WTC11 (cell line): ENCODE results near the gene C17orf78. TPM values are rescaled to one million over a fixed set of nuclear protein-coding genes. Genes with fewer than 3 reads are reported as not detected.

Experiments used
- ATAC-seq: fragments of 200-7000 bp; cut with Tn5 transposase; 2 replicates; pipeline ENCODE4 v1.10.0; 2021; ENCODE audit warnings: mild to moderate bottlenecking, moderate library complexity
- CTCF ChIA-PET: fragments of 300-600 bp; sonication (Branson Sonifier 250); formaldehyde crosslinking; loops from one replicate; lab custom pipeline; 2021; ENCODE audit warnings: antibody characterized with exemption; lab: Charles Lee
- POLR2A ChIA-PET: fragments of 350-600 bp; sonication (Branson Sonifier 250); formaldehyde crosslinking; loops from one replicate; lab custom pipeline; 2021; ENCODE audit warnings: antibody characterized with exemption; lab: Charles Lee
- DNase-seq: peaks from one replicate; pipeline ENCODE4 v3.0.0; 2021; ENCODE audit warnings: low spot score
- H3K27ac Mint-ChIP-seq: 2 replicates; pipeline ENCODE4 v1.8.0; 2021; ENCODE audit warnings: mixed read lengths
- H3K27me3 Mint-ChIP-seq: 2 replicates; pipeline ENCODE4 v1.8.0; 2021; ENCODE audit warnings: low read depth, mild to moderate bottlenecking, moderate library complexity, mixed read lengths
- H3K36me3 Mint-ChIP-seq: 2 replicates; pipeline ENCODE4 v1.8.0; 2021; ENCODE audit warnings: mixed read lengths
- H3K4me1 Mint-ChIP-seq: 2 replicates; pipeline ENCODE4 v1.8.0; 2022; ENCODE audit warnings: mixed read lengths
- H3K4me3 Mint-ChIP-seq: 2 replicates; pipeline ENCODE4 v1.8.0; 2021; ENCODE audit warnings: mild to moderate bottlenecking, moderate library complexity, mixed read lengths
- H3K9me3 Mint-ChIP-seq: 2 replicates; pipeline ENCODE4 v1.8.0; 2021; ENCODE audit warnings: mixed read lengths
- CREM ChIP-seq: sonication (generic); formaldehyde crosslinking; IDR thresholded peaks from 2 replicates; pipeline ENCODE4 v1.8.1; 2022; ENCODE audit warnings: mild to moderate bottlenecking, missing genetic modification reagents, moderate library complexity
- ERG ChIP-seq: fragments of 250-450 bp; sonication (Bioruptor Pico); IDR thresholded peaks from 2 replicates; pipeline ENCODE4 v1.8.0; 2021; ENCODE audit warnings: mild to moderate bottlenecking
- ESRRA ChIP-seq: sonication (generic); formaldehyde crosslinking; IDR thresholded peaks from 2 replicates; pipeline ENCODE4 v1.8.1; 2022; ENCODE audit warnings: mild to moderate bottlenecking, missing genetic modification reagents, borderline replicate concordance
- ETV6 ChIP-seq: sonication (generic); formaldehyde crosslinking; IDR thresholded peaks from 2 replicates; pipeline ENCODE4 v1.8.1; 2022; ENCODE audit warnings: mild to moderate bottlenecking, missing genetic modification reagents
- FOXP1 ChIP-seq: sonication (generic); formaldehyde crosslinking; IDR thresholded peaks from 2 replicates; pipeline ENCODE4 v1.8.0; 2022; ENCODE audit warnings: missing genetic modification reagents, mild to moderate bottlenecking, moderate library complexity, borderline replicate concordance
- GRHL2 ChIP-seq: fragments of 250-450 bp; sonication (Bioruptor Pico); IDR thresholded peaks from 2 replicates; pipeline ENCODE4 v1.8.0; 2022; ENCODE audit warnings: mild to moderate bottlenecking, moderate library complexity; ENCODE audit not compliant: insufficient replicate concordance, severe bottlenecking
- HMGXB4 ChIP-seq: sonication (generic); formaldehyde crosslinking; IDR thresholded peaks from 2 replicates; pipeline ENCODE4 v1.8.1; 2023; ENCODE audit warnings: mild to moderate bottlenecking, moderate library complexity, missing genetic modification reagents
- JAZF1 ChIP-seq: fragments of 250-450 bp; sonication (Bioruptor Pico); IDR thresholded peaks from 2 replicates; pipeline ENCODE4 v1.9.0; 2021; ENCODE audit warnings: moderate library complexity, mild to moderate bottlenecking, inconsistent platforms
- MYBL2 ChIP-seq: sonication (generic); formaldehyde crosslinking; IDR thresholded peaks from 2 replicates; pipeline ENCODE4 v1.8.1; 2023; ENCODE audit warnings: mild to moderate bottlenecking, moderate library complexity, missing genetic modification reagents
- NFE2L1 ChIP-seq: sonication (generic); formaldehyde crosslinking; IDR thresholded peaks from 2 replicates; pipeline ENCODE4 v1.8.1; 2023; ENCODE audit warnings: missing genetic modification reagents
- NR1H2 ChIP-seq: sonication (generic); formaldehyde crosslinking; IDR thresholded peaks from 2 replicates; pipeline ENCODE4 v1.9.0; 2021; ENCODE audit warnings: mild to moderate bottlenecking, moderate library complexity, missing genetic modification reagents
- PREB ChIP-seq: sonication (generic); formaldehyde crosslinking; IDR thresholded peaks from 2 replicates; pipeline ENCODE4 v1.8.1; 2022; ENCODE audit warnings: mild to moderate bottlenecking, missing genetic modification reagents, moderate library complexity, borderline replicate concordance
- PRRX2 ChIP-seq: fragments of 250-450 bp; sonication (Bioruptor Pico); IDR thresholded peaks from 2 replicates; pipeline ENCODE4 v1.8.0; 2021; ENCODE audit warnings: mild to moderate bottlenecking
- RELA ChIP-seq: sonication (generic); formaldehyde crosslinking; IDR thresholded peaks from 2 replicates; pipeline ENCODE4 v1.8.1; 2022; ENCODE audit warnings: missing genetic modification reagents, mild to moderate bottlenecking, borderline replicate concordance
- SMAD4 ChIP-seq: sonication (generic); formaldehyde crosslinking; IDR thresholded peaks from 2 replicates; pipeline ENCODE4 v1.8.0; 2022; ENCODE audit warnings: mild to moderate bottlenecking, missing genetic modification reagents
- SP1 ChIP-seq: sonication (generic); formaldehyde crosslinking; conservative IDR thresholded peaks from 2 replicates; pipeline ENCODE4 v1.8.1; 2022; ENCODE audit warnings: missing genetic modification reagents
- TCF7 ChIP-seq: sonication (generic); formaldehyde crosslinking; IDR thresholded peaks from 2 replicates; pipeline ENCODE4 v1.8.0; 2022; ENCODE audit warnings: mild to moderate bottlenecking, low read depth, missing genetic modification reagents, moderate library complexity
- TEAD1 ChIP-seq: sonication (generic); formaldehyde crosslinking; IDR thresholded peaks from 2 replicates; pipeline ENCODE4 v1.8.0; 2022; ENCODE audit warnings: mild to moderate bottlenecking, missing genetic modification reagents
- TP53 ChIP-seq: sonication (generic); formaldehyde crosslinking; IDR thresholded peaks from 2 replicates; pipeline ENCODE4 v1.8.1; 2023; ENCODE audit warnings: mild to moderate bottlenecking, missing genetic modification reagents
- ZBTB21 ChIP-seq: sonication (generic); formaldehyde crosslinking; IDR thresholded peaks from 2 replicates; pipeline ENCODE4 v1.8.1; 2023; ENCODE audit warnings: mild to moderate bottlenecking, missing genetic modification reagents, borderline replicate concordance
- ZNF121 ChIP-seq: sonication (generic); formaldehyde crosslinking; IDR thresholded peaks from 2 replicates; pipeline ENCODE4 v1.8.0; 2023; ENCODE audit warnings: missing genetic modification reagents
- ZNF219 ChIP-seq: sonication (generic); formaldehyde crosslinking; IDR thresholded peaks from 2 replicates; pipeline ENCODE4 v1.8.0; 2023; ENCODE audit warnings: missing genetic modification reagents, mild to moderate bottlenecking, borderline replicate concordance
- ZNF232 ChIP-seq: sonication (generic); formaldehyde crosslinking; IDR thresholded peaks from 2 replicates; pipeline ENCODE4 v1.8.0; 2022; ENCODE audit warnings: mild to moderate bottlenecking, missing genetic modification reagents
- ZNF281 ChIP-seq: sonication (generic); formaldehyde crosslinking; IDR thresholded peaks from 2 replicates; pipeline ENCODE4 v1.8.0; 2023; ENCODE audit warnings: mild to moderate bottlenecking, missing genetic modification reagents
- ZNF396 ChIP-seq: fragments of 250-450 bp; sonication (Bioruptor Pico); IDR thresholded peaks from 2 replicates; pipeline ENCODE4 v1.8.0; 2021; ENCODE audit warnings: mild to moderate bottlenecking, moderate library complexity, borderline replicate concordance
- ZNF423 ChIP-seq: fragments of 250-450 bp; sonication (Bioruptor Pico); IDR thresholded peaks from 2 replicates; pipeline ENCODE4 v2.1.2; 2022; ENCODE audit warnings: mild to moderate bottlenecking, moderate library complexity
- ZSCAN18 ChIP-seq: fragments of 250-450 bp; sonication (Bioruptor Pico); IDR thresholded peaks from 2 replicates; pipeline ENCODE4 v2.1.2; 2022; ENCODE audit warnings: mild to moderate bottlenecking, moderate library complexity
- total RNA-seq: library from RNA; stranded (reverse); gene quantifications from 3 replicates; pipeline ENCODE4 v1.2.3, GENCODE V29; 2021

The C17orf78 gene
- total RNA-seq, 1 experiment from 2014 or later = not detected

- POLR2A ChIA-PET = interaction anchor here (0.5 to 1.5 kb wide), 7 partner anchors 8 to 1526 kb away, joined by 3 to 5 read pairs (median 4); partner anchors contain the start of gene SYNRG
- peak; percentile 98 for DNase-seq
- Mint-ChIP-seq H3K4me3 (peak overlapping the region; percentile 97), H3K27ac (peak overlapping the region; percentile 99), H3K4me1 (peaks cover 36% of the 10 kb centered on the region), H3K9me3 (no peaks in the 10 kb centered on the region), H3K27me3 (no peaks in the 10 kb centered on the region), H3K36me3 (peaks cover 3% of the 10 kb centered on the region; the same call in 1 of the 2 replicates)
- CTCF ChIA-PET = interaction anchor here (0.6 to 2.6 kb wide), 11 partner anchors 8 to 1059 kb away, joined by 3 to 58 read pairs (median 4); partner anchors contain the start of gene SYNRG
- peak; percentile 93 for ATAC-seq
- TF ChIP-seq ZSCAN18 (CRISPR knock-in tag) = no peak
- no peak for TF ChIP-seq TCF7
- no peak for TF ChIP-seq ZNF423
- no peak; the same call in none of the 2 replicates for TF ChIP-seq TEAD1 (CRISPR knock-in tag)
- no peak for TF ChIP-seq ERG
- no peak for TF ChIP-seq ZNF396
- no peak for TF ChIP-seq GRHL2
- no peak for TF ChIP-seq CREM
- peak; percentile 63; the same call in 1 of the 2 replicates for TF ChIP-seq RELA (CRISPR knock-in tag)
- peak; percentile 72; the same call in 1 of the 2 replicates for TF ChIP-seq FOXP1
- TF ChIP-seq NFE2L1 = no peak
- 0 out of 2 replicates have a peak, but pooled peaks have one; percentile 23 for TF ChIP-seq ESRRA
- peak; percentile 68; the same call in 1 of the 2 replicates for TF ChIP-seq HMGXB4 (CRISPR knock-in tag)
- no peak for TF ChIP-seq PRRX2 (CRISPR knock-in tag)
- no peak for TF ChIP-seq ETV6 (CRISPR knock-in tag)
- TF ChIP-seq ZNF219 (CRISPR knock-in tag) = no peak
- 0 out of 2 replicates have a peak, but pooled peaks have one; percentile 55 for TF ChIP-seq ZNF121 (CRISPR knock-in tag)
- no peak for TF ChIP-seq TP53
- peak; percentile 28; the same call in 1 of the 2 replicates for TF ChIP-seq ZNF281 (CRISPR knock-in tag)
- no peak for TF ChIP-seq ZNF232 (CRISPR knock-in tag)
- no peak for TF ChIP-seq ZBTB21 (CRISPR knock-in tag)
- no peak; the same call in 1 of the 2 replicates for TF ChIP-seq MYBL2 (CRISPR knock-in tag)
- no peak for TF ChIP-seq PREB (CRISPR knock-in tag)
- no peak for TF ChIP-seq JAZF1 (CRISPR knock-in tag)
- peak; percentile 83 for TF ChIP-seq SP1 (CRISPR knock-in tag)
- no peak for TF ChIP-seq SMAD4 (CRISPR knock-in tag)
- no peak for TF ChIP-seq NR1H2 (CRISPR knock-in tag)
Observed at GRCh38 chr17:37358830-37359681, 16.7 kb upstream of the C17orf78 start.
